Measurements from ENCODE around the gene CTNNA3.
"Not testable (repeated sequence)": the region's sequence is repeated elsewhere in the genome, so short reads cannot be mapped to it uniquely, and the experiment has no call there.

Gene CTNNA3

GRCh38 chr10:67602268-67602950 is 93.6 kb downstream of the CTNNA3 start:
- DNase-seq (ENCODE audit: low spot score): no peak

- DNase-seq (ENCODE audit: low spot score): no peak
Observed at GRCh38 chr10:67599597-67599996, 96.4 kb downstream of the CTNNA3 start.

GRCh38 chr10:67596641-67597040 is 99.4 kb downstream of the CTNNA3 start:
- DNase-seq (ENCODE audit: low spot score): no peak

- no peak for DNase-seq (ENCODE audit: low spot score)
Observed at GRCh38 chr10:67587771-67588170, 108.2 kb downstream of the CTNNA3 start.

GRCh38 chr10:67575532-67575931 is 120.5 kb downstream of the CTNNA3 start:
- no peak for DNase-seq (ENCODE audit: low spot score)

GRCh38 chr10:67573484-67573883 is 122.5 kb downstream of the CTNNA3 start:
- DNase-seq (ENCODE audit: low spot score): no peak

GRCh38 chr10:67571503-67571902 is 124.5 kb downstream of the CTNNA3 start:
- DNase-seq (ENCODE audit: low spot score): no peak

- DNase-seq (ENCODE audit: low spot score): not testable (repeated sequence)
Observed at GRCh38 chr10:67558311-67558710, 137.7 kb downstream of the CTNNA3 start.

- no peak for DNase-seq (ENCODE audit: low spot score)
Observed at GRCh38 chr10:67553254-67553653, 142.7 kb downstream of the CTNNA3 start.

- no peak for DNase-seq (ENCODE audit: low spot score)
Observed at GRCh38 chr10:67550838-67551402, 145.1 kb downstream of the CTNNA3 start.

GRCh38 chr10:67550046-67550445 is 145.9 kb downstream of the CTNNA3 start:
- no peak for DNase-seq (ENCODE audit: low spot score)

GRCh38 chr10:67549390-67549789 is 146.6 kb downstream of the CTNNA3 start:
- no peak for DNase-seq (ENCODE audit: low spot score)

GRCh38 chr10:67541411-67541810 is 154.6 kb downstream of the CTNNA3 start:
- DNase-seq (ENCODE audit: low spot score): no peak

GRCh38 chr10:67539312-67539711 is 156.7 kb downstream of the CTNNA3 start:
- DNase-seq (ENCODE audit: low spot score): no peak

GRCh38 chr10:67537906-67538305 is 158.1 kb downstream of the CTNNA3 start:
- no peak for DNase-seq (ENCODE audit: low spot score)

GRCh38 chr10:67533376-67533775 is 162.6 kb downstream of the CTNNA3 start:
- DNase-seq (ENCODE audit: low spot score): no peak

GRCh38 chr10:67530990-67531389 is 165.0 kb downstream of the CTNNA3 start:
- DNase-seq (ENCODE audit: low spot score): not testable (repeated sequence)

GRCh38 chr10:67527351-67527750 is 168.6 kb downstream of the CTNNA3 start:
- DNase-seq (ENCODE audit: low spot score): no peak

GRCh38 chr10:67521546-67521945 is 174.4 kb downstream of the CTNNA3 start:
- no peak for DNase-seq (ENCODE audit: low spot score)

- DNase-seq (ENCODE audit: low spot score): peak; percentile 78
Observed at GRCh38 chr10:67520924-67521520, 175.0 kb downstream of the CTNNA3 start.

- no peak for DNase-seq (ENCODE audit: low spot score)
Observed at GRCh38 chr10:67519434-67519833, 176.6 kb downstream of the CTNNA3 start.

- DNase-seq (ENCODE audit: low spot score): no peak
Observed at GRCh38 chr10:67518756-67519155, 177.2 kb downstream of the CTNNA3 start.

- no peak for DNase-seq (ENCODE audit: low spot score)
Observed at GRCh38 chr10:67518043-67518442, 178.0 kb downstream of the CTNNA3 start.

GRCh38 chr10:67506757-67507091 is 189.3 kb downstream of the CTNNA3 start:
- no peak for DNase-seq (ENCODE audit: low spot score)

All from cerebellar cortex (tissue), 1 donor.